WTC11 (cell line): Measurements from ENCODE around the gene ACTC1. TPM values are rescaled to one million over a fixed set of nuclear protein-coding genes. Genes with fewer than 3 reads are reported as not detected.

Source experiments
- JAZF1 ChIP-seq: fragments of 250-450 bp; sonication (Bioruptor Pico); IDR thresholded peaks from 2 replicates; pipeline ENCODE4 v1.9.0; 2021; ENCODE audit warnings: moderate library complexity, mild to moderate bottlenecking, inconsistent platforms
- JUN ChIP-seq: sonication (generic); formaldehyde crosslinking; IDR thresholded peaks from 2 replicates; pipeline ENCODE4 v1.8.0; 2023; ENCODE audit warnings: mild to moderate bottlenecking, missing genetic modification reagents
- TCF7 ChIP-seq: sonication (generic); formaldehyde crosslinking; IDR thresholded peaks from 2 replicates; pipeline ENCODE4 v1.8.0; 2022; ENCODE audit warnings: mild to moderate bottlenecking, low read depth, missing genetic modification reagents, moderate library complexity
- ZNF121 ChIP-seq: sonication (generic); formaldehyde crosslinking; IDR thresholded peaks from 2 replicates; pipeline ENCODE4 v1.8.0; 2023; ENCODE audit warnings: missing genetic modification reagents
- ZNF423 ChIP-seq: fragments of 250-450 bp; sonication (Bioruptor Pico); IDR thresholded peaks from 2 replicates; pipeline ENCODE4 v2.1.2; 2022; ENCODE audit warnings: mild to moderate bottlenecking, moderate library complexity
- total RNA-seq: library from RNA; stranded (reverse); gene quantifications from 3 replicates; pipeline ENCODE4 v1.2.3, GENCODE V29; 2021
- TF ChIP-seq, protein P1 (sequence below): sonication (generic); formaldehyde crosslinking; IDR thresholded peaks from 2 replicates; pipeline ENCODE4 v1.8.0; 2023; ENCODE audit warnings: mild to moderate bottlenecking, missing genetic modification reagents
- TF ChIP-seq, protein P2 (sequence below): sonication (generic); formaldehyde crosslinking; IDR thresholded peaks from 2 replicates; pipeline ENCODE4 v1.8.0; 2022; ENCODE audit warnings: mild to moderate bottlenecking, missing genetic modification reagents
- TF ChIP-seq, protein P3 (sequence below): sonication (generic); formaldehyde crosslinking; IDR thresholded peaks from 2 replicates; pipeline ENCODE4 v1.8.1; 2023; ENCODE audit warnings: mild to moderate bottlenecking, missing genetic modification reagents
- TF ChIP-seq, protein P4 (sequence below): sonication (generic); formaldehyde crosslinking; IDR thresholded peaks from 2 replicates; pipeline ENCODE4 v1.8.0; 2023; ENCODE audit warnings: missing genetic modification reagents, mild to moderate bottlenecking, borderline replicate concordance
- TF ChIP-seq, protein P5 (sequence below): sonication (generic); formaldehyde crosslinking; IDR thresholded peaks from 2 replicates; pipeline ENCODE4 v1.8.1; 2023; ENCODE audit warnings: mild to moderate bottlenecking, missing genetic modification reagents, borderline replicate concordance
- TF ChIP-seq, protein P6 (sequence below): sonication (generic); formaldehyde crosslinking; IDR thresholded peaks from 2 replicates; pipeline ENCODE4 v1.8.0; 2022; ENCODE audit warnings: mild to moderate bottlenecking, missing genetic modification reagents
- TF ChIP-seq, protein P7 (sequence below): fragments of 250-450 bp; sonication (Bioruptor Pico); IDR thresholded peaks from 2 replicates; pipeline ENCODE4 v1.9.0; 2021; ENCODE audit warnings: mild to moderate bottlenecking, borderline replicate concordance
- TF ChIP-seq, protein P8 (sequence below): fragments of 250-450 bp; sonication (Bioruptor Pico); conservative IDR thresholded peaks from 2 replicates; pipeline ENCODE4 v1.9.0; 2021; ENCODE audit warnings: mild to moderate bottlenecking

ACTC1 gene
- total RNA-seq, 1 experiment from 2014 or later: 12.6 TPM

DNA sequence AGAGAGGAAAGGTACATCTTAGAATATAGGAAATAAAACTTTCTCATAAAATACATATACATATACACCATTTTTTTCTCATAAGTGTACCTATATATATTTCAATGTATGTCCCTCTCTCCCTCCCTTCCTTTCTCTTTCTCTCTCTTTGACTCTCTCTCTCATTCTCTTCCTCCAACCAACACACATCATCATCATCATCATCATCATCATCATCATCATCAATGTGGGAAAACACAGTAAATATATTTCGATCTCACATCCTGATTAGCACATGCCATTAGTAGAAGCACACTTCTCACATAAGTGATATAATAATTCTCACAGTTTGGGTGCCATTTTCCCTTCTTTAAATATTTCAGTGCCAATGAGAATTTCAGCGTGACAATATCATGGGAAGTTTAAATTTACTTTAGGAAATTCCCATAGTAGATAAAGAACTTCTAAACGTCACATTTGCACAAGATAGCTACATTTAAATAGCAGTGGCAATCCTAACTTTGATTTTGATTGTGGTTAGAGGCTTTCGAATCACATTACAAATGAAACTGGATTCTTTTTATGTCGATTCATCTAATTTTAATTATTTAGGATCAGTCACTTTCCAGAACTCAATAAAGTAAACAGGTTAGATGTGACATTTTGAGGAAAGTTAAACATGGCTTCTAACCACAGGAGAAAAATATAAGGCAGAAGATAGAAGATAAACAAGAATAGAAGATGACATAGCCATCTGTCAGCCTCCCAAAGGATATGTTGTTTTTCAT lies 33.0 kb upstream of the ACTC1 start (continued):
- TF ChIP-seq, protein P1, sequence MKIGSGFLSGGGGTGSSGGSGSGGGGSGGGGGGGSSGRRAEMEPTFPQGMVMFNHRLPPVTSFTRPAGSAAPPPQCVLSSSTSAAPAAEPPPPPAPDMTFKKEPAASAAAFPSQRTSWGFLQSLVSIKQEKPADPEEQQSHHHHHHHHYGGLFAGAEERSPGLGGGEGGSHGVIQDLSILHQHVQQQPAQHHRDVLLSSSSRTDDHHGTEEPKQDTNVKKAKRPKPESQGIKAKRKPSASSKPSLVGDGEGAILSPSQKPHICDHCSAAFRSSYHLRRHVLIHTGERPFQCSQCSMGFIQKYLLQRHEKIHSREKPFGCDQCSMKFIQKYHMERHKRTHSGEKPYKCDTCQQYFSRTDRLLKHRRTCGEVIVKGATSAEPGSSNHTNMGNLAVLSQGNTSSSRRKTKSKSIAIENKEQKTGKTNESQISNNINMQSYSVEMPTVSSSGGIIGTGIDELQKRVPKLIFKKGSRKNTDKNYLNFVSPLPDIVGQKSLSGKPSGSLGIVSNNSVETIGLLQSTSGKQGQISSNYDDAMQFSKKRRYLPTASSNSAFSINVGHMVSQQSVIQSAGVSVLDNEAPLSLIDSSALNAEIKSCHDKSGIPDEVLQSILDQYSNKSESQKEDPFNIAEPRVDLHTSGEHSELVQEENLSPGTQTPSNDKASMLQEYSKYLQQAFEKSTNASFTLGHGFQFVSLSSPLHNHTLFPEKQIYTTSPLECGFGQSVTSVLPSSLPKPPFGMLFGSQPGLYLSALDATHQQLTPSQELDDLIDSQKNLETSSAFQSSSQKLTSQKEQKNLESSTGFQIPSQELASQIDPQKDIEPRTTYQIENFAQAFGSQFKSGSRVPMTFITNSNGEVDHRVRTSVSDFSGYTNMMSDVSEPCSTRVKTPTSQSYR: no peak
- TF ChIP-seq, protein P2, sequence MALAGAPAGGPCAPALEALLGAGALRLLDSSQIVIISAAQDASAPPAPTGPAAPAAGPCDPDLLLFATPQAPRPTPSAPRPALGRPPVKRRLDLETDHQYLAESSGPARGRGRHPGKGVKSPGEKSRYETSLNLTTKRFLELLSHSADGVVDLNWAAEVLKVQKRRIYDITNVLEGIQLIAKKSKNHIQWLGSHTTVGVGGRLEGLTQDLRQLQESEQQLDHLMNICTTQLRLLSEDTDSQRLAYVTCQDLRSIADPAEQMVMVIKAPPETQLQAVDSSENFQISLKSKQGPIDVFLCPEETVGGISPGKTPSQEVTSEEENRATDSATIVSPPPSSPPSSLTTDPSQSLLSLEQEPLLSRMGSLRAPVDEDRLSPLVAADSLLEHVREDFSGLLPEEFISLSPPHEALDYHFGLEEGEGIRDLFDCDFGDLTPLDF (CRISPR knock-in tag): no peak
- TF ChIP-seq, protein P3, sequence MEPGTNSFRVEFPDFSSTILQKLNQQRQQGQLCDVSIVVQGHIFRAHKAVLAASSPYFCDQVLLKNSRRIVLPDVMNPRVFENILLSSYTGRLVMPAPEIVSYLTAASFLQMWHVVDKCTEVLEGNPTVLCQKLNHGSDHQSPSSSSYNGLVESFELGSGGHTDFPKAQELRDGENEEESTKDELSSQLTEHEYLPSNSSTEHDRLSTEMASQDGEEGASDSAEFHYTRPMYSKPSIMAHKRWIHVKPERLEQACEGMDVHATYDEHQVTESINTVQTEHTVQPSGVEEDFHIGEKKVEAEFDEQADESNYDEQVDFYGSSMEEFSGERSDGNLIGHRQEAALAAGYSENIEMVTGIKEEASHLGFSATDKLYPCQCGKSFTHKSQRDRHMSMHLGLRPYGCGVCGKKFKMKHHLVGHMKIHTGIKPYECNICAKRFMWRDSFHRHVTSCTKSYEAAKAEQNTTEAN (CRISPR knock-in tag): no peak
- TF ChIP-seq, protein P4, sequence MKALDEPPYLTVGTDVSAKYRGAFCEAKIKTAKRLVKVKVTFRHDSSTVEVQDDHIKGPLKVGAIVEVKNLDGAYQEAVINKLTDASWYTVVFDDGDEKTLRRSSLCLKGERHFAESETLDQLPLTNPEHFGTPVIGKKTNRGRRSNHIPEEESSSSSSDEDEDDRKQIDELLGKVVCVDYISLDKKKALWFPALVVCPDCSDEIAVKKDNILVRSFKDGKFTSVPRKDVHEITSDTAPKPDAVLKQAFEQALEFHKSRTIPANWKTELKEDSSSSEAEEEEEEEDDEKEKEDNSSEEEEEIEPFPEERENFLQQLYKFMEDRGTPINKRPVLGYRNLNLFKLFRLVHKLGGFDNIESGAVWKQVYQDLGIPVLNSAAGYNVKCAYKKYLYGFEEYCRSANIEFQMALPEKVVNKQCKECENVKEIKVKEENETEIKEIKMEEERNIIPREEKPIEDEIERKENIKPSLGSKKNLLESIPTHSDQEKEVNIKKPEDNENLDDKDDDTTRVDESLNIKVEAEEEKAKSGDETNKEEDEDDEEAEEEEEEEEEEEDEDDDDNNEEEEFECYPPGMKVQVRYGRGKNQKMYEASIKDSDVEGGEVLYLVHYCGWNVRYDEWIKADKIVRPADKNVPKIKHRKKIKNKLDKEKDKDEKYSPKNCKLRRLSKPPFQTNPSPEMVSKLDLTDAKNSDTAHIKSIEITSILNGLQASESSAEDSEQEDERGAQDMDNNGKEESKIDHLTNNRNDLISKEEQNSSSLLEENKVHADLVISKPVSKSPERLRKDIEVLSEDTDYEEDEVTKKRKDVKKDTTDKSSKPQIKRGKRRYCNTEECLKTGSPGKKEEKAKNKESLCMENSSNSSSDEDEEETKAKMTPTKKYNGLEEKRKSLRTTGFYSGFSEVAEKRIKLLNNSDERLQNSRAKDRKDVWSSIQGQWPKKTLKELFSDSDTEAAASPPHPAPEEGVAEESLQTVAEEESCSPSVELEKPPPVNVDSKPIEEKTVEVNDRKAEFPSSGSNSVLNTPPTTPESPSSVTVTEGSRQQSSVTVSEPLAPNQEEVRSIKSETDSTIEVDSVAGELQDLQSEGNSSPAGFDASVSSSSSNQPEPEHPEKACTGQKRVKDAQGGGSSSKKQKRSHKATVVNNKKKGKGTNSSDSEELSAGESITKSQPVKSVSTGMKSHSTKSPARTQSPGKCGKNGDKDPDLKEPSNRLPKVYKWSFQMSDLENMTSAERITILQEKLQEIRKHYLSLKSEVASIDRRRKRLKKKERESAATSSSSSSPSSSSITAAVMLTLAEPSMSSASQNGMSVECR (CRISPR knock-in tag): no peak
- no peak for TF ChIP-seq JAZF1
- TF ChIP-seq, protein P5, sequence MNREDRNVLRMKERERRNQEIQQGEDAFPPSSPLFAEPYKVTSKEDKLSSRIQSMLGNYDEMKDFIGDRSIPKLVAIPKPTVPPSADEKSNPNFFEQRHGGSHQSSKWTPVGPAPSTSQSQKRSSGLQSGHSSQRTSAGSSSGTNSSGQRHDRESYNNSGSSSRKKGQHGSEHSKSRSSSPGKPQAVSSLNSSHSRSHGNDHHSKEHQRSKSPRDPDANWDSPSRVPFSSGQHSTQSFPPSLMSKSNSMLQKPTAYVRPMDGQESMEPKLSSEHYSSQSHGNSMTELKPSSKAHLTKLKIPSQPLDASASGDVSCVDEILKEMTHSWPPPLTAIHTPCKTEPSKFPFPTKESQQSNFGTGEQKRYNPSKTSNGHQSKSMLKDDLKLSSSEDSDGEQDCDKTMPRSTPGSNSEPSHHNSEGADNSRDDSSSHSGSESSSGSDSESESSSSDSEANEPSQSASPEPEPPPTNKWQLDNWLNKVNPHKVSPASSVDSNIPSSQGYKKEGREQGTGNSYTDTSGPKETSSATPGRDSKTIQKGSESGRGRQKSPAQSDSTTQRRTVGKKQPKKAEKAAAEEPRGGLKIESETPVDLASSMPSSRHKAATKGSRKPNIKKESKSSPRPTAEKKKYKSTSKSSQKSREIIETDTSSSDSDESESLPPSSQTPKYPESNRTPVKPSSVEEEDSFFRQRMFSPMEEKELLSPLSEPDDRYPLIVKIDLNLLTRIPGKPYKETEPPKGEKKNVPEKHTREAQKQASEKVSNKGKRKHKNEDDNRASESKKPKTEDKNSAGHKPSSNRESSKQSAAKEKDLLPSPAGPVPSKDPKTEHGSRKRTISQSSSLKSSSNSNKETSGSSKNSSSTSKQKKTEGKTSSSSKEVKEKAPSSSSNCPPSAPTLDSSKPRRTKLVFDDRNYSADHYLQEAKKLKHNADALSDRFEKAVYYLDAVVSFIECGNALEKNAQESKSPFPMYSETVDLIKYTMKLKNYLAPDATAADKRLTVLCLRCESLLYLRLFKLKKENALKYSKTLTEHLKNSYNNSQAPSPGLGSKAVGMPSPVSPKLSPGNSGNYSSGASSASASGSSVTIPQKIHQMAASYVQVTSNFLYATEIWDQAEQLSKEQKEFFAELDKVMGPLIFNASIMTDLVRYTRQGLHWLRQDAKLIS (CRISPR knock-in tag): no peak
- TF ChIP-seq, protein P6, sequence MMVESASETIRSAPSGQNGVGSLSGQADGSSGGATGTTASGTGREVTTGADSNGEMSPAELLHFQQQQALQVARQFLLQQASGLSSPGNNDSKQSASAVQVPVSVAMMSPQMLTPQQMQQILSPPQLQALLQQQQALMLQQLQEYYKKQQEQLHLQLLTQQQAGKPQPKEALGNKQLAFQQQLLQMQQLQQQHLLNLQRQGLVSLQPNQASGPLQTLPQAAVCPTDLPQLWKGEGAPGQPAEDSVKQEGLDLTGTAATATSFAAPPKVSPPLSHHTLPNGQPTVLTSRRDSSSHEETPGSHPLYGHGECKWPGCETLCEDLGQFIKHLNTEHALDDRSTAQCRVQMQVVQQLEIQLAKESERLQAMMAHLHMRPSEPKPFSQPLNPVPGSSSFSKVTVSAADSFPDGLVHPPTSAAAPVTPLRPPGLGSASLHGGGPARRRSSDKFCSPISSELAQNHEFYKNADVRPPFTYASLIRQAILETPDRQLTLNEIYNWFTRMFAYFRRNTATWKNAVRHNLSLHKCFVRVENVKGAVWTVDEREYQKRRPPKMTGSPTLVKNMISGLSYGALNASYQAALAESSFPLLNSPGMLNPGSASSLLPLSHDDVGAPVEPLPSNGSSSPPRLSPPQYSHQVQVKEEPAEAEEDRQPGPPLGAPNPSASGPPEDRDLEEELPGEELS: no peak
- TF ChIP-seq, protein P7, sequence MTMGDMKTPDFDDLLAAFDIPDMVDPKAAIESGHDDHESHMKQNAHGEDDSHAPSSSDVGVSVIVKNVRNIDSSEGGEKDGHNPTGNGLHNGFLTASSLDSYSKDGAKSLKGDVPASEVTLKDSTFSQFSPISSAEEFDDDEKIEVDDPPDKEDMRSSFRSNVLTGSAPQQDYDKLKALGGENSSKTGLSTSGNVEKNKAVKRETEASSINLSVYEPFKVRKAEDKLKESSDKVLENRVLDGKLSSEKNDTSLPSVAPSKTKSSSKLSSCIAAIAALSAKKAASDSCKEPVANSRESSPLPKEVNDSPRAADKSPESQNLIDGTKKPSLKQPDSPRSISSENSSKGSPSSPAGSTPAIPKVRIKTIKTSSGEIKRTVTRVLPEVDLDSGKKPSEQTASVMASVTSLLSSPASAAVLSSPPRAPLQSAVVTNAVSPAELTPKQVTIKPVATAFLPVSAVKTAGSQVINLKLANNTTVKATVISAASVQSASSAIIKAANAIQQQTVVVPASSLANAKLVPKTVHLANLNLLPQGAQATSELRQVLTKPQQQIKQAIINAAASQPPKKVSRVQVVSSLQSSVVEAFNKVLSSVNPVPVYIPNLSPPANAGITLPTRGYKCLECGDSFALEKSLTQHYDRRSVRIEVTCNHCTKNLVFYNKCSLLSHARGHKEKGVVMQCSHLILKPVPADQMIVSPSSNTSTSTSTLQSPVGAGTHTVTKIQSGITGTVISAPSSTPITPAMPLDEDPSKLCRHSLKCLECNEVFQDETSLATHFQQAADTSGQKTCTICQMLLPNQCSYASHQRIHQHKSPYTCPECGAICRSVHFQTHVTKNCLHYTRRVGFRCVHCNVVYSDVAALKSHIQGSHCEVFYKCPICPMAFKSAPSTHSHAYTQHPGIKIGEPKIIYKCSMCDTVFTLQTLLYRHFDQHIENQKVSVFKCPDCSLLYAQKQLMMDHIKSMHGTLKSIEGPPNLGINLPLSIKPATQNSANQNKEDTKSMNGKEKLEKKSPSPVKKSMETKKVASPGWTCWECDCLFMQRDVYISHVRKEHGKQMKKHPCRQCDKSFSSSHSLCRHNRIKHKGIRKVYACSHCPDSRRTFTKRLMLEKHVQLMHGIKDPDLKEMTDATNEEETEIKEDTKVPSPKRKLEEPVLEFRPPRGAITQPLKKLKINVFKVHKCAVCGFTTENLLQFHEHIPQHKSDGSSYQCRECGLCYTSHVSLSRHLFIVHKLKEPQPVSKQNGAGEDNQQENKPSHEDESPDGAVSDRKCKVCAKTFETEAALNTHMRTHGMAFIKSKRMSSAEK: no peak
- TF ChIP-seq ZNF121: no peak
- TF ChIP-seq TCF7 (CRISPR knock-in tag): no peak
- no peak for TF ChIP-seq JUN
- TF ChIP-seq, protein P8, sequence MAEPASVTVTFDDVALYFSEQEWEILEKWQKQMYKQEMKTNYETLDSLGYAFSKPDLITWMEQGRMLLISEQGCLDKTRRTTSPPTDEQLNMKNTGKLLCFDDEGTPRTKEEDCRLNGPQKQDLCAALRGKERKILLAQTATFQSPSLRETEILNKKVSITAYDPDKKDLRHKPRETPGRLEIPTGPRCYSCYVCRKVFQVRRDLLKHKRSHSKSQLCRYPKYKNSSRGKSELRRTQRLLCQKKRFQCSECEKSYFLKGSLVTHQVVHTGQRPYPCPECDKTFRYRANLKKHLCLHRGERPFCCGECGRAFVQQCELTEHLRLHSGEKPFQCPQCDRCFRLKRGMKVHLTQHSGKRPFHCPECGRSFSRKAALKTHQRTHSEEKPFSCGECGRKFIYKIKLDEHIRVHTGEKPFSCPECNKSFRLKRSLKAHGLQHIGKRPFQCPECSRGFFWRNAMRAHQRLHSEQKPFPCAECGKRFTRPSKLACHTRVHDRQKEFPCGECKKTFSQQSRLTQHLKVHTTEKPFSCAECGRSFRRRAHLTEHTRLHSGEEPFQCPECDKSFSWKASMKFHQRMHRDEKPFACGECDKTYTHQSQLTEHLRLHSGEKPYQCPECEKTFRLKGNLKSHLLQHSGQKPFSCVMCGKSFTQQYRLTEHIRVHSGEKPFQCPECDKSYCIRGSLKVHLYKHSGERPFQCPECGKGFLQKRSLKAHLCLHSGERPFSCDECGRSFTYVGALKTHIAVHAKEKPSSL (CRISPR knock-in tag): no peak
- TF ChIP-seq ZNF423: no peak
